Stimulated activated CD8-positive, alpha-beta memory T cell treated with anti-CD3 and anti-CD28 coated beads, Interleukin-4, amount 100 ng/mL, for 48 hours (primary cell): Measurements from ENCODE around the gene SCARF1.
A peak's percentile ranks its signal among the peaks of the same experiment; 100 is the strongest.

ENCODE experiments used
- DNase-seq: peaks from one replicate; pipeline ENCODE4 v3.0.0-alpha.2; 2020

SCARF1 gene

GRCh38 chr17:1647802-1648171, 2.3 kb upstream of the SCARF1 start:
- no peak for DNase-seq

DNA sequence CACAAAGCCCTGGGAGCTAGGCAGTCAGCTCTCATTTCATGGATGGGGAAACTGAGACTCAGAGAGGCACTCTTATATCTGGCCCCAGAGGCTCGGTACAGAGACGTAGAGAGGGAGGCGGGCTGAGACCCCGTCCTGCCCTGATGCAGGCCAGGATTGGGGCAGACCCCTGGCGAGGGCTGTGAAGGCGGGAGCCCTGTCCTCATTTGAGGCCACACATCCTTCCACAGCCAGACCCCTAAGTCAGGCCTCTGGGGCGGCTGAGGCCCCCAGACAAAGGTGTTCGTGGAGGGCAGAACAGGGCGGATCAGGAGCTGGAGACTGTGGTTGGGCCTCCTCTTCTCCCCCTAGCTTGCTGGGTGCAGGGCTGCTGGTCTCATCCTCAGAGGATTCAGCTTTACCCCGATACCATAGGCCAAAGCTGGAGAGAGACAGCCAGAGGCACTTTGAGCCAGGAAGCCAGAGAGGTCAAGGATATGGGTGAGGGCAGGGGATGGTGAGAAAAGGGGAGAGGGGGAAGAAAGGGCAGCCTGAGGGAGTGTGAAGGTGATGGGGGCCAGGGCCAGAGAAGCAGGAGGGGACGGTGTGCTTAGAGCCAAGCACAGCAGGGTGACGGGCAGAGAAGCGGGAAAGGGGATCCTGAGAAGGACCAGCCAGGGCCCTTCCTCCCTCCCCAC, 805 bp upstream of the SCARF1 start:
- no peak for DNase-seq

DNA sequence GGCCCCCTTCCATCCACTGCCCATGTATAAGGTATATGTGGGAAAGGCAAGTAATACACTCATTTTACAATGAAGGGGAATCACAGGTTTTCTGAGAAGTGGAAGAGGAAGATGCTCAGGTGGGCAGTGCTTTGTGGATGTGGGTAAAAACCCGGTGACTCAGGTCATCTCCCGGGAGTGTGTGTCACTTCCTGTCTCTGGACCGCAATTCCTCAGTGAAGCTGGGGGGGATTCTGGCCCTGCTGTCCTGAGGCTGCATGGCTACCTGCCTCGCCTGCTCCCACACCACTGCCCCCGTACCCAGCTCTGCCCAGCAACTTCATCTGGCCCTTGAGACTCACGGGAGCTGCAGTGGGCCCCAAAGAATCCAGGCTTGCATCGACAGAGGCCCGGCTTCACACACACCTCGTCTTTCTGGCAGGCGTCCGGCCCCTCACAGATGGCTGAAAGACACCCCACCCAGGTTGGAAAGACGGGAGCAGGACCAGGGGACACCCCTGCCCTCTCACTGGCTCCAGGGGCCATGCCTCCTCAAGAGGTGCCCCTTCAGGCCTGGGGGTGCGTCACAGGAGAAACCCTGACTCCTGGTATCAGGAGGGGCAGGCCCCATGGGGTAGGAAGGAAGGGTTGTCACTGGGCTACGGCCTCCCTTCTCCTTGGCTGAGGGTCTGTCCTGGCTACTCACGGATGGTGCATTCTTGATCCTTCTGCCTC, 882 bp downstream of the SCARF1 start:
- DNase-seq: peak; percentile 70

GRCh38 chr17:1643999-1644492, 1.5 kb downstream of the SCARF1 start:
- DNase-seq: no peak

GRCh38 chr17:1643293-1643998, 2.1 kb downstream of the SCARF1 start:
- DNase-seq: peak; percentile 61

GRCh38 chr17:1641065-1641403, 4.5 kb downstream of the SCARF1 start:
- DNase-seq: no peak

GRCh38 chr17:1640329-1641064, 5.0 kb downstream of the SCARF1 start:
- DNase-seq: no peak

DNA sequence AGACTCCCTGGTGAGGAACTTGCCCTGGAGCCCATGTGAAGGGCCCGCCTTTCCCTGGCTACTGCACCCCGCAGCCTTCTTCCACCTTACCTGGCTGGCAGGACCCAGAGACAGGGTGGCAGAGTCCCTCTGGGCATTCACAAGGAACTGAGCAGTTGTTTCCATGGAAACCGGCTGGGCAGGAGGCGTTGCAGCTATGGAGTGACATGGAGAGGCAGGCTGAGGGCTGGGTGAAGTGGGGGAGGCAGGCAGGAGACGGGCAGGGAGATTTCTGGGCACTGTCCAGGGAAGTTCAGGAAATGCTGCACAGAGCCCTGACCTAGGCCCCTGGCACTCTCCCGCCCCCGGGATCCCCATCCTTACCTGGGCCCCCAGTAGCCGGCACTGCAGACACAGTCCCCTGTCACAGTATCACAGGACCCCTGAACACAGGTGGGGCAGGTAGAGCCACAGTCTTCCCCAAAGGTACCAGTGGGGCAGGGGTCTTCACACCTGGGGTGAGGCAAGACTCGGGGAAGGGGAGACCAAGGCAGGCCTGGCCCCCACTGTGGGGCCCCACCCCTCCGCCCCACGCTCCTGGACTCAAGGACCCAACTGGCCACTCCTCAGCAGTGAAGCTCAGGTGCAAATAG, 5.9 kb downstream of the SCARF1 start:
- DNase-seq: no peak

DNA sequence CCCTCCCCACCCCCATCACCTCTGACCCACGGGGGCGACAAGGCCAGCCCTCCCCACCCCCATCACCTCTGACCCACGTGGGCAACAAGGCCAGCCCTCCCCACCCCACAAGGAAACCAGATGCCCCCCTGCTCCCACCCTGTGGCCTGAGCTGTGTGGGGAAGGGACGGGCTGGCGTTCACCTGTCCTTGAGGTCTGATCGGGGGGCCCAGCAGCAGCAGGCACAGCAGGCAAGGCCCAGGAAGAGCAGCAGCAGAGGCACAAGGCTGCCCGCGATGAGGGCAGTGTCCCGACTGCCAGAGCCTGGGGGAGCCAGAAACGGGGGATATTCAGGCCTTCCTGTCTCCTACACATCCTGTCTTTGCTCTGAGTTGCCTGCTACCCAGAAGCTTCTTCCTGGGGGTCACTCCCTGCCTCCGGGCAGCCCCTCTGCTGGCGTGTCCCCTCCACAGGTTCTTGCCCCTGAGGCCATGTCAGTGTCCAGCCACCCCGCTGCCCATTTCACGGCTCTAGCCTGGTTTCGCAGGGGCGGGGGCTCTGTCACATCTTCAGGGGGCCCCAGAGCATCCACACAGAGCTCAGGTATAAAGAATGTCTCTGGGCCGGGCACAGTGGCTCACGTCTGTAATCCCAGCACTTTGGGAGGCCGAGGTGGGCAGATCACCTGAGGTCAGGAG, 6.8 kb downstream of the SCARF1 start:
- no peak for DNase-seq

DNA sequence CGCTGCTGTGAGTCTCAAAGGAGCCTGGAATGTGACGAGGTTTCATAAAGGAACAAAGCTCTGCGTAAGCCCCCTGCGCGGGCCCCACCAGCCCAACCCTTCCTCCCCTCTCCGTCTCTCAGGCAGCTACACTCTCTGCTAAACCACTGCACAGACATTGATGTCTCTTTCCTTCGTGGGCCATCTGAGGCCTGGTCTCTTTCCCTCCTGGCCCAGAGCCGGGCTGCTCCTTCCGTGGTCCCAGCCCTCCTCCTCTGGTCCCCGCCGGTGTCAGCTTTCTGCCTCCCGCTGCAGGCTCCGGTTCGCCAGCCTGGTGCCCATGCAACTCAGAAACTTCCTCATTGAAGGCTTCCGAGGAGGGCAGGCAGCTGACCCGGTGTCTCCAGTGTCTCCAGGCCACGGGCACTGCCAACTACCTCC, 7.4 kb downstream of the SCARF1 start:
- DNase-seq: no peak

DNA sequence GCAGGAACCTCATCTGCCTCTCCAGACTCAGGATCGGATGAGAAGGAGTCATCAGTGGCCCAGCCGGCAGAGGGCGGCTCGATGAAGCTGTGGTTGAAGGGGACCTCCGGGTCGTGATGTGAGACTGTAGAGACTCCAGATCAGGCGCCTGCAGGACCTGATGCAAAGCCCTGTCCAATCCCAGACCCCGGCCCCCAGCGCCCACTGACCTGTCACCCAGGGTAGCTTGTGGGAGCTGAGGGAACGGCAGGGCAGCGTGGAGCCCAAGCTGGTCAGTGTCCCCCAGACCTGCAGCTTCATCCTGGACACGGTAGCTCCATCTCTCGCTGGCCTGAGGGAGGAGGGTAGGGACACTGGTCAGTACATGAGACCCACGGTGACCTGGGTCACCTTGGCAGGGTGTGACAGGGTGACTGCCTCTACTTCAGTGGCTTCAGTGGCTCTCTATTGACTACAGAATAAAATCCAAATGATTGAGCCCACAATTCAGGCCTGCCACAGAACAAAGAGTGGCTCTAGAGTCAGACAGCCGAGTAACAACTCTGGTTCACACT, 8.7 kb downstream of the SCARF1 start:
- DNase-seq: no peak

GRCh38 chr17:1635675-1636465, 9.7 kb downstream of the SCARF1 start:
- DNase-seq: no peak

GRCh38 chr17:1634841-1635650, 10.5 kb downstream of the SCARF1 start:
- DNase-seq: no peak

GRCh38 chr17:1630662-1631061, 14.9 kb downstream of the SCARF1 start:
- DNase-seq: no peak

DNA sequence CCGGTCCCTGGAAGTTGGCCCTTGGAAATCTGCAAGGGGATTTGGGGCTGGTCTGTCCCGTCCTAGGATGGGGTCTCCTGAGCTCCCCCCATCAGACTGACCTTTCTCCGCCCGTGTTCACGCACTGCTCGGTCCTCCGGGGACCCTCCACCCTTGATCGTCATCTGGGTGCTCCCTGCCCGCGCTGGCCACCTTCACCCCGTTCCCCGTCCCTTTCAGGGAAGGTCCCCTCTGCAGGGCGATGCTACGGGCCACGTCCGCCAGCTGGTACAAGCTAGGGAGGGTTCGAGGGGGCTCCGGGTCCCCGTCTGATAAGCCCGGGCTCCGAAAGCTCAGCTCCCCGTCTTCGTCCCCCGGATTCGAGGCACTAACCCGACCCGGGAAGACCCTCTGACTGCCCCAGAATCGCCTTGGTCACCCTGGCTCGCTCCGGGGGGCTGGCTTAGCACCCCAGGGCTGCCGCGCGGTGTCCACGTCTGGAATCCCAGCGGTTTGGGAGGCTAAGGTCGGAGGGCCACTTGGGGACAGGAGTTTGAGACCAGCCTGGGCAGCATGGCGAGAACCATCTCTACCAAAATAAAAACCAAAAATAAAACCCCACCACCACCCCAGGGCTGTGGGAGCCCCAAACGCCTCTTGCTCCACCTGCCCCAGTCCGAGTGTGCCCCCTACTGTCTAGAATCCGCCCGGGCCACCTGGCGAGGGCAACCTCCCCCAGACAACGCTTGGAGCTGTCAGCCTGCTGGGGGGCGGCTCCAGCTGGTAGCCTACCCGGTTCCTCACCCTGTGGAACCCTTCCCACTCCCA, 15.8 kb downstream of the SCARF1 start:
- DNase-seq: peak; percentile 94

DNA sequence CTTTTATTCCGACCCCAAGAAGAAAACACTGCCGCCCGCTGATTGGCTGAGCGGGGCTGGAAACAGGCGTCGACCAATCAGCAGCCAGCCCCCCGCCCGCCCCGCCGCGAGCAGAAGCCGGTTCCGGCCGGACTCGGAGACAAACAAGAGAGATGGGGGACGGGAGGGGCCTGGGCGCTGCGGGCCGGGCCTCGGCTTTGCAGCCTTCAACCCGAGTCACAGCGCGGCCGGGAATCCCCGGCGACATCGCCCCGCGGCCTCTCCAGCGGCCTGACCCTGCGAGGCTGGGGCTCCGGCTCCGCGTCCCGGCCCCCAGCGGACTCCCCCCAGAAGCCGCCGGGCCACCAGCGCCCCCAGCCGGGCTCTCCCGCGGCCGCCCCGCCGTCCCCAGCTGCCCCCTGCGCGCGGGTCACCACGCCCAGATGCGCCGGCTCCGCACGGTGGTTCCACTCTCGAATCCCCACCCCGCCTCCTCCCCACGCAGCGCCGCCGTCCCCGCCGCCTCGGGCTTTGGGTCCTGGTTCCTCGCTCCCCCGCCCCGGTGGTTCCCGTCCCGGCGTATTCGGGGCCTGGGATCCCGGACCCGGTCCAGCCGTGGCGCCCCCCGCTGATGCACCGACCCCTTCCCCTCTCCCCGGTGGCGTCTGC, 16.6 kb downstream of the SCARF1 start:
- DNase-seq: peak; percentile 91

GRCh38 chr17:1627982-1628855, 17.3 kb downstream of the SCARF1 start, which contains the start of gene SLC43A2:
Gene SLC43A2 (minus strand): TSS chr17:1628834. CDS start chr17:1627874, 960 bp downstream.
- peak; percentile 83 for DNase-seq
